Superior temporal gyrus (tissue), 1 donor: ENCODE results near the gene POMC.

Source experiments
- DNase-seq: peaks from one replicate; pipeline ENCODE4 v3.0.0-alpha.2; 2016; ENCODE audit errors: extremely low spot score

Gene POMC

DNA sequence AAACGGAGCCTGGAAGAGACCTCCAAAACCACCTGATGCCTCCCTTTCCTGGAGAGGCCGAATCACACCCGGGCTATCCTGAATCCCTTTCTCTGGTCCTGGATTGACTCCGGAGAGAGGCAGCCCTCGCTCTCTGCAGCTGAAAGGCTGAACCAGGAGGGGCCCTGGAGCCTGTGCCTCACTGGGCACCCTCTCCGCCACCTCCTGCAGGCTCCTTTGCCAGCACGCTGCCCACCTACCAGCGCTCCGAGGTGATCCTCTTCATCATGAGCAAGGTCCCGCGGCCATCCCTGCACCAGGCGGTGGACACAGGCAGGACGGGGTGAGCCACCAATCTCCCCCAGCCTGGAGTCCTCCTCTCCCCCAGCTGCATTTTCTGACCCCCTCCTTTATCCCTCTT is 35.7 kb downstream of the POMC start:
- no peak for DNase-seq

DNA sequence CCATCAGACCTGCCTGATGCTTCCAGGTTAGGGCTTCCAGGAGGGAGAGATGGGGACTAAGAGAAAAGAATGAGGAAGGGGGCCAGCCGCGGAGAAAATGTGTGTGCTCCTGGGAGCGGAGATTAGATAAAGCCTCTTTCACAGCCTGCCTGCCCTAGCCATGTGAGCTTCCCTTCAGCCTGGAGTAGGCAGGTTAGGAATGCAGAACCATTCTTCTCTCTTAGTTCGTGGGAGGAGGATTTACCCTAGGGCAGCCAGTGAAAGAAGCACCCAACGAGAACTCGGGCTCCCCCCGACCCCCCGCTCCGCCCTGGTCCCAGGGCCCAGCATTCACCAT is 36.1 kb downstream of the POMC start:
- no peak for DNase-seq

DNA sequence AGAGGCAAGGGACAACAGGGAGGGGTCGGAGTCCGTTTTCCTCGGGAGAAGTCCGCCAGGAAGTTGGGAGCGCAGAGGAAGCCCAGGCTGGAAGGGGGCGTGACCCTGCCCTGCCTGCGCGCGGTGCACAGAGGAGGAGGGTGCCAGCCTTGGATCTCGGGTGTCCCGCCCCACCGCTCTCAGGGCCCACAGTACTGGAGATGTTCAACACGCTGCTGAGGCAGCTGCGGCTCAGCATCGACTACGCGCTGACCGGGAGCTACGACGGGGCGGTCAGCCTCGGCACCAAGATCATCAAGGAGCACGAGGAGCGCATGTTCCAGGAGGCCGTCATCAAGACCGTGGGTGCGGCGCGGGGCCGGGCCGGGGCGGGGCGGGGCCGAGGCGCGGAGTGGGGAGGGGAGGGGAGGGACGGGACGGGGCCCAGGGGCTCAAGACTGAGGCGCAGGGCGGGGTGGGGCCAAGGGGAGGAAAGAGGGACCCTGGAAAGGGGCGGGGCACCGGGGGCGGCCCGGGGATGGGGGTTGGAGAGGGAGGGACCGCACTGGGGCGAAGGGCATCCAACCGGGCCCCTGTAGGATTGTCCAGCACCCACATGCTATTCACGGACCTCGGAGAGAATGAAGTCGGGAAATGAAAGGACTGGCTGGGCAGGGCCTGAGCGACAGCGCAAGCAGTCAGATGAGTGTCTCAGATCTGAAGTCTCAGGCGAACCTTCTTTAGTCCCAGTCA is 36.6 kb downstream of the POMC start:
- DNase-seq, result no peak

DNA sequence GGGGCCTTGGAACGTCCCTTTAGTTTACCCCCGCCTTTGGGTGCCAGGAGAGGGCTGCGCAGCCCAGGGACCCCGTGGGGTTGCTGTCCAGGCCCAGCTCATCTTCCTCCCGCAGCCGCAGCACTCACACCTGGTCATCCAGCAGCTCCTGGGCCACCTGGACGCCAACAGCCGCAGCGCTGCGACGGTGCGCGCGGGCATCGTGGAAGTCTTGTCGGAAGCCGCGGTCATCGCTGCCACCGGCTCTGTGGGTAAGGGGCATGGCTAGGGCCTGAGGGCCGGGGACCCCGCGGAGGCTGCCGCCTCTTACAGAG is 37.2 kb downstream of the POMC start:
- no peak for DNase-seq

DNA sequence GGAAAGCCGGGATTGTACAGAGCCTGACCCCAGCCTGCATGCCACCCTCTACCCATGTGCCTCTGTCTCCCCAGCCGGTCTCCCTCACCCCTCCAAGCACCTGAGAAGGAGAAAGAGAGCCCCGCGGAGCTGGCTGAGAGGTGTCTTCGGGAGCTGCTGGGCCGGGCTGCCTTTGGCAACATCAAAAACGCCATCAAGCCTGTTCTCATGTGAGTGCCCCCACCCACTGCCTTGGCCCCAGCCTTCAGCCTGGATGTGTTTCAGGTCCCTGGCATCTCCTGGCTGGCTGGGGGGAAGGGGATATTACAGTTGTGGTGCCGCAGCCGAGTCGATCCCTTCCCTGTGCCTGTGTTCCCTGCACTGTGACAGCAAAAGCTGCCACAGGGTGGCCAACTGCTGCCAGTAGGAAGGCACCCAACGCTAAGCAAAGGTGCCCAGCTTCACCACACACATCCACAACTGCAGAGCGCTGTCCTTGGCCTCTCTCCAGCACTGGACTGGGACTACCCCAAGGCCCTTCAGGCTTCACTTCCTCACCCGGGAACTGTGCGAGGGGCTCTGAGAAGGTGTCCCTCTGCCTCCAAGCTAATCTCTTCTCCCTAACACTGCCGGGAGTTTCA is 38.4 kb downstream of the POMC start:
- no peak for DNase-seq

DNA sequence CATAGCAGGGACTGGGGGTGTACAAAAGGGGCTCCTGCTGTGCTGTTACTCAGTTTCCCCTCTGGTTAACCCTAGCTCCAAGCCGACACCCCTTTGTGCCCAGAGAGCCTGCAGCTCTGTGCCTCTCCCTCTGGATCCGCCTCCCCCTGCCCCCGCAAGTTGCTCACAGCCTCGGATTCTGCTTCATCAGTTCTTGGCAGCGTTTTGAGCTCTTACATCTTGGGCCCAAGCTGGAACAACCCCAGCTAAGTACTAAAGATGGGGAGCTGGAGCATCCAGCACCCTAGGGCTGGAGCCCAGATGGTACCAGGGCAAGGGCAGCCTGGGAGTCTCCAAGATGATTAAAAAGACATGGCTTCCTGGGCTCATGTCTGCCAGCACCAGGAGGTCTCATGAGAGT is 40.7 kb downstream of the POMC start:
- no peak for DNase-seq

DNA sequence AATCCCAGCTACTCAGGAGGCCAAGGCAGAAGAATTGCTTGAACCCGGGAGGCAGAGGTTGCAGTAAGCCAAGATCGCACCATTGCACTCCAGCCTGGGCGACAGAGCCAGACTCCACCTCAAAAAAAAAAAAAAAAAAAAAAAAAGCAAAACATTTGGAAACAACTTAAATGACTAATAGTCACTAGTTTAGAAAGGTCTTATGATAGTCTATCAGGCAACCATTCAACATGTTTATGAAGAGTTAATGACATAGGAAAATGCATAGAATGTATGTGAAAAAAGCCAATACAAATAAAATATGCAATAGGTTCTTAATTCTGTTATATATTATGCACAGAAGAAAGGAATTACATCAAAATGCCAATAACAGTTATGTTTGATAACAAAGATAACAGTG is 41.3 kb downstream of the POMC start:
- peak; percentile 11 for DNase-seq

DNA sequence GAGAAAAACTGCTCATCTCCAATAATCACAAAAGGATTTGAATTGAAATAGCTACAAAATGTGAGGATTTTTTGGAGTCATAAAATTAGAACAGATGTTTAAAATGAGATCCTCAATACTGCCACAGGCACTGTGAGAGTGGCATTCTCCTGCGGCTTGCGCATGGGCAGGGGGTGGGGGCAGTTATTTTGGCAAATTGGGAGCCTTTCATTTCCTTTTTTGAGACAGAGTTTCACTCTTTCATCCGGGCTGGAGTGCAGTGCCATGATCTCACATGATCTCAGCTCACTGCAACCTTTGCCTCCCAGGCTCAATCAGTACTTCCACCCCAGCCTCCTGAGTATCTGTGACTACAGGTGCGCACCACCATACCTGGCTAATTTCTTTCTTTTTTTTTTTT is 42.4 kb downstream of the POMC start:
- DNase-seq, result no peak

DNA sequence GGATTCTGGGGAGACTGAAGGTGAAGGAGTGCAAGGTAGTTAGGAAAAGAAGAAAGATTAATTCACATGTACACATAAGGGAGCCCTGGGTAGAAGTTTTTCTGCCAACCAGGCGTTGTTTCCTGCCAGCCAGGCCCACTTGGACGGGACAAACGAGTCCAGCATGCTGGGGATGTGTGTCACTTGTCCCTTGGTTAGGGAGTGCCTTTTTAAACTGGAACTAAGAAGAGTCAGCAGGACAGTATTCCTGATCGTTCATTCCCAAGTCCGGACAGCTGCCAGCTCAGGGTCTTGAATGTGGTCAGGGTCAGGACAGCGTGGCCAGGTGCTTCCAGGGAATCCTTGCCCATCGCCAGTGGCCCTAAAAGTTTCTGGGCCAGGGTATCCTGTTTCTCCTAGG is 43.2 kb downstream of the POMC start:
- DNase-seq, result no peak

DNA sequence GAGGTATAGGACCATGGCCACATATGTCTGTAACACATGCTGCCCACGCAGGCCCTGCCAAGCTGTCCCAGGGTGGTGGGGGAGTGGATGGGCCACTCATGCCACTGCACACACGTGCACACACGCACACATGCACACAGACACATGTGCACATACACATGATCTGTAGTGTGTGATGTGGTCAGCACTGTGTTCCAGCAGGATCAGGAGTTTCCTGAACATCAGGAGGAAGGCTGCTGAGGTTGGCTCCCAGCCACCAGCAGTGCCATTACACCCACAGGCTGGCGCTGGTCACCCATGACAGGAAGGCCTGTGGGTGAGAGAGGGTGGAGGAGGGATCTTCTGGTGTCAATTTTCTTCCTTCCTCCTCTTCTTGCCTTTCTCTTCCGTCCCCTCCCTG is 44.7 kb downstream of the POMC start:
- DNase-seq, result no peak

DNA sequence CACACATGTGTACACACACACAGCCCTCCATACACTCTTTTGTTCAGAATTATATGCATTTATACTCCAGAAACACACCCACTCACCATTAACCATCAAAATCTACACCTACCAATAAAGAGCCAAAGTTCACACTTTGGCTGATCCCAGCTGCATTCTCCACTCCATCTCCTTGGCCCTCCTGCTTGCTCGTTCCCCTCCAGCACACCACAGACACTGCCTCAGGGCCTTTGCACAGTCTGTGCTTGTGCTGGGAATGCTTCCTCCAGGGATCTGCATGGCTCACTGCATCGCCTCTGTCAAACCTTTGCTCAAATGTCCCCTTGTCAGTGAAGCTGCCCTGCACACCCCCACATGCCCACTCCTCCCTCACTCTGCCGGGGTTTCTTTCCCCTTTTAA is 46.0 kb downstream of the POMC start:
- no peak for DNase-seq

DNA sequence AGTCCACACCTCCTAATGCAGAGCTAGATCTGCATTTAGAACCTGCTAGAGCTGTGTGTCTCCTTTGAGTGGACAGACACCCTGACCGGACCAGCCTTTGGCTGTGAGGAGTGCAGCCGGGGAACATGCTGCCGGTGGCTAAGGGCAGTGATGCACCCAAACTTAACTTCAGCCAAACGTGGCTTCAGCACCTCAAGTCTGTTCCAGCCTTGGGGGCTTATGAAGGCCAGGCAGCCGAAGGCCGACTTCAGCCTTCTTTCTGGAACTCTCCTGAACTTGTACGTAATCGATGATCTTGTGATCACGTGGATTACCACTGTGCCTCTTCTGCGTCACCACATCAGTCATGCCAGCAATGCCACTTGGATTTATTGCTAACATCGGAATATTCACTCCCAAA is 49.1 kb downstream of the POMC start:
- DNase-seq, result no peak

DNA sequence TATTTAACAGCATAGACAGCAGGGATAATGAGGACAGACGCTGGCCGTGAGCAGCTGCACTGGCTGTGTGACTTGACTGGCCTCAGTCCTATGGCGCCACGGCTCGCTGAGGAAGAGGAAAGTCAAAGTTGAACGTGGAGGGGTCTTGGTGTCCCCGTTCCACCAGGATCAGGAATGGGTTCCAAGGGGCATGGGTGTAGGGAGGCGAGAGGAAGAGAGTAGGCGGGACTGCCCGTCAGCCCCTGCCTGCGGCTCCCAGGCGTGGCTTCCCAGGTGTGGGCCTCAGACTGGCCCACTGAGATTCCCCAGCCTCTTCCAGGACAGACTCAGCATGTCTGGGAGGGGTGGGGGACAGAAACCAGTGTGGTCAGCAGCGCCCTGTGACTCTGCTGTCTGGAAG is 51.4 kb downstream of the POMC start:
- no peak for DNase-seq

DNA sequence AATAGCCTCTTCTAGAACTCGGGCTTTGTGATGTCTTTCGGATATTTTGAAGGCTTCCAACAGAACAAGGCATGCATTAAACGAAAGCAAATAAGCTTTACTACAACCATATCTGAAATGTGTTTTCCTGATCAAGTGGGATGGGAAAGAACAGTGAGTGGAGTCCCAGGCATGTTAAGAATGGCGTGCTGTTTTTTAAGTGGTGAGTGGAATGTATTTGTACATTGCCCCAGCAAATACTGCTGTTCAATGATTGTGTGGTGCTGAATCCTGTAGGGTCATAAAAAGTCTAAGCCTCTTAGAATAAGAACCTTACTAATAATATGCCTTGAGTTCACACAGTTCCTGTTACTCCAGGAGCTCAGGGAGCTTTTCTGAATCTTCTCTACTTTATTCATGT is 52.5 kb downstream of the POMC start:
- no peak for DNase-seq

DNA sequence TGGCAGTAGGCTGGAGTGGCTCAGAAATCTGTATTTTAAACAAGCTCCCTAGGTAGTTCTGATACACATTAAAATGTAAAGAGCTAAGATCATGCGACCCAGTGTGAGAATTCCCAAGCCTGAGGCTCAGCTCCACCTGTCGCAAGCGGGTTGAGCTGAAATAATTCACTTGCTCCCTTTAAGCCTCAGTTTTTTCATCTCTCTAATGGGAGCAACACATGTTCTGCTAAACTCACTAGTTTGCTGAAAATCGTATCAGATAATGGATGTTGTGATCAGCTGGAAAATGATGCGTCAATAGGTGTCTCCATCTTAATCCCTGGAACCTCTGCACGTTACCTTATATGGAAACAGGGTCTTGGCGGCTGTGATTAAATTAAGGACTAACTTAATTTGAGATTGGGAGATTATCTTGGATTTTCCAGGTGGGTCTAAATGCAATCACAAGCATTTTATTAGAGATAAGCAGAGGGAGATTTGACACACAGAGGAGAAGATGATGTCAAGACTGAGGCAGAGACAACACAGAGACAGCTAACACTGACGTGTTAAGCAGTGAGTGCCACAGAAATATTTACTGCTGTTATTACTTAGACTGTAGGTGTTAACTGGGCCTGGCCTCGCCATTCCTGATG is 53.0 kb downstream of the POMC start:
- DNase-seq, result no peak

DNA sequence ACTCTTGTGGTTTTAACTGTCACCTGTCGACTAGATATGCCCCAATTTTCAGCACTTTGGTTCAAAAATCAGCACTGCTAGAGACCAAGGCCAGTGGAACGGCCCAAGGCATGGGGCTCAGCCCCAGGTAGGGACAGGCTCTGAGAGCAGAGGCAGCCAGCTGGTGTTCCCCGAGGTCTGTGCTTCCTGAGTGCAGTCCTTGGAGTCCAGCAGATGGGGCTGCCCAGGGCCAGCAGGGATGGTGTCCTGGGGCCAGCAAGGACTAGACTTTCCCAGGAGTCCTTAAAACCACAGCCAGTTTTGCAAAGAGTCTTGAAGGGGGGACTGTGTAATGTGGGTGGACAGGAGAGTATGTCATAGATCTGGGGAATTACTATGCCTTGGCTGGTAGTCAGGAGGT is 56.3 kb downstream of the POMC start:
- DNase-seq, result no peak
